ENCODE results near the gene RAB3IL1.

RAB3IL1 gene

GRCh38 chr11:61919705-61920631 lies 2.6 kb upstream of the RAB3IL1 start:
- DNase-seq = no peak

- DNase-seq = no peak
Observed at GRCh38 chr11:61918938-61919704, 1.8 kb upstream of the RAB3IL1 start.

DNA sequence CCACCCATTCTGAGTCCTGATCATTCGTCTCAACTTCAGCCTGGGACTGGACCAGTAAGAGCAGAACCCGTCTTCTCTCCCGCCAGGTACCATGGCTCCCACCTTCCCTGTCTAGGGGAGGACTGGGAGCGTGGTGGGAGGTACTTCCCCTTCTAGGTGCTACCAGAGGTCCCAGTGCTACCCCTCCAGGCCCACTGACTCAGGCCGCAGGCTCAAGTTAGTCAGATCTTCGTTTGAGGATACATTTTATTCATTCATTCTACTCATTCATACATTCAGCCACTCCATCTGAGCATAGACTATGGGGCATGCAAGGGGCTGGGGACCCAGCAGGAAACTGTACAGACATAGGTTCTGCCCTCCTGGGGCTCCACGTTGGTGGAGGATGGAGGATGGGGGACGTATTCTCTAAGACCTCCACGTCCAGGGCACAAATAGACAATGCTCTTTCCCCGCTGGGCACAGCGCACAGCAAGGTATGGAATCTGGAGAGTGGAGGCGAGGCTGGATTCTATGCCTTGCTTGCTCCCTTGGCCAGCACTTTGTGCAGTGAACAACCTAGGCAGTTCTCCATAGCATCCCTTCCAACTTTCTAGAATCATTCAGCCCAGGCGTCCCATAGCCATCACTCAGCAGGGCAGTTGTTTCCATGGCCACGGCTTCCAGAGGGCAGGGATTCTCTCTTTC lies 1.0 kb upstream of the RAB3IL1 start:
- no peak for DNase-seq

GRCh38 chr11:61916737-61917333 lies 531 bp downstream of the RAB3IL1 start:
- DNase-seq = peak in 1 of 56 donors; percentile 59

DNA sequence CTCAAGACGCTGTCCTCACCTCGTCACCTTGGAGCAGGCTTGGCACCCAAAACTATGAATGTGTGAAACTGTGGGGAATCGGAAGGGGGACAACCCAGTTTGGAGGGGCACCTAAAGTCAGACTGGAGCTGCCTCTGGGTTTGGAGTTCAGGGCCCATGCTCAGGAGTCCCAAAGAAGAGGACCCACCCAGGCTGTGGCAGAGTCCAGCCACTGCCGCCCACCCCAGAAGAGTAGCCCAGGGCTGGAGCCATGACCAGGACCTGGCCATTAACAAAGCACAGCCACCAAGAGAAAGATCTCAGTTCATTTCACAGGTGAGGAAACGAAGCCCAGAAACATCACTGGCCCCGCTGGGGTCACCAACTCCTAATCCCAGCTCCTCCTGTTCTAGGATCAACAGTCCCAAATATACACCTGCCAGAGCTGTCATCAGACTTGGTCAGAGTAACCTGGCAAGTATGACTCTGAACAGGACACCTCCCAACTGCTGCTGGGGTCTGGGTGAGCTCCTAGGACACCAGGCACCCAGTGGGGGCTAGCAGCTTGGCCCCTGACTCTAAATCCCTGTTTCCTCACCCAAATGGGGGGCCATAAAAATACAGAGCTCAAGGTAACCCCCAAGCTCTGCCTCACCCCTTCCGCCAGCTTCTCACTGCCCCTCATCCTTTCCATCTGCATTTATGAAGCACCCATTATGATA lies 2.7 kb downstream of the RAB3IL1 start:
- DNase-seq = no peak

GRCh38 chr11:61913699-61914395 lies 3.5 kb downstream of the RAB3IL1 start:
- DNase-seq = no peak

GRCh38 chr11:61912991-61913698 lies 4.2 kb downstream of the RAB3IL1 start:
- DNase-seq = no peak

DNA sequence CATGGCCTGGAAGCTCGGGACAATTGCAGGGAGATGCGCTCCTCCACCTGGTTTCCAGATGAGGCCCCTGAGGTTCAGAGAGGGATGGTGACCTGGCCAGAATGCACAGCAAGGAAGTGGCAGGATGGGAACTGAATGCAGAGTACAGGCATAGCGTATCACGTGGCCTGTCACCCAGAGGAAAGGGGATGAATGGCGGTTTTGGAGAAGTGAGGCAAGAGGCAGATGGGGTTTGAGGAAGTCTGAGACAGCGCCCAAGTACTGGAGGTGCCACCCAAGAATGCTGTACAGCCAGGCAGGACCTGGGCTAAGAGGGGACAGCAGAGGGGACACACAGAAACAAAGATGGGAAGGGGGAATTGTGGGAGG lies 4.9 kb downstream of the RAB3IL1 start:
- peak in 5 of 56 donors; percentile 18 to 38 (median 24) for DNase-seq

- DNase-seq = no peak
Observed at GRCh38 chr11:61911701-61912529, 5.5 kb downstream of the RAB3IL1 start.

DNA sequence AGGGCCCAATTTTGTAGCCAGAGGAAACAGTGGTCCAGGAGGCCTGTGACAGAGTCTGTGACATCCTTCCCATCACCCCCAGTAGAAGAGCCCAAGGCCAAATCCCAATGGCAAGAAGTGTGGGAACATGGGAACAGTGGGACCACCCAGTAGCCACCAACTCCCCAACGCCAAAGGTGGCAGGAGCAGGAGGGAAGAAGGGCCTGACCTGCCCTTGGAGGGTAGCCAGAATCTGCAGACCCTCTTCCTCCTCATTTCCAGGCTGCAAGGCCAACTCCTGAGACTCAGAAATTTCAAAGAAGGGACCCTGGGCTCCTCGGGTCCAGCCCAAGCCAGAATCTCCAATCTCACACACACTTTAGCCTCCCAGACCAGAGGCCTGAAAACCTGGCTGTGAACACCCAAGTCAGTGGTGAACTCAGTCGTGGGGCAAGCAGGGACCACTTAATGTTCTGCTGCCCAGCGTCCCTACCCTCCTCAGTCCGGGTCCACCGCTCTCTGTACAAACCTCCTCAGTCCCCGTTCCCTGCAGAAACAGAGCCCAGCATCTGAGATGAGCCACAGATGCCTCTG lies 6.2 kb downstream of the RAB3IL1 start:
- no peak for DNase-seq

- DNase-seq = no peak
Observed at GRCh38 chr11:61910187-61911127, 6.9 kb downstream of the RAB3IL1 start.

DNA sequence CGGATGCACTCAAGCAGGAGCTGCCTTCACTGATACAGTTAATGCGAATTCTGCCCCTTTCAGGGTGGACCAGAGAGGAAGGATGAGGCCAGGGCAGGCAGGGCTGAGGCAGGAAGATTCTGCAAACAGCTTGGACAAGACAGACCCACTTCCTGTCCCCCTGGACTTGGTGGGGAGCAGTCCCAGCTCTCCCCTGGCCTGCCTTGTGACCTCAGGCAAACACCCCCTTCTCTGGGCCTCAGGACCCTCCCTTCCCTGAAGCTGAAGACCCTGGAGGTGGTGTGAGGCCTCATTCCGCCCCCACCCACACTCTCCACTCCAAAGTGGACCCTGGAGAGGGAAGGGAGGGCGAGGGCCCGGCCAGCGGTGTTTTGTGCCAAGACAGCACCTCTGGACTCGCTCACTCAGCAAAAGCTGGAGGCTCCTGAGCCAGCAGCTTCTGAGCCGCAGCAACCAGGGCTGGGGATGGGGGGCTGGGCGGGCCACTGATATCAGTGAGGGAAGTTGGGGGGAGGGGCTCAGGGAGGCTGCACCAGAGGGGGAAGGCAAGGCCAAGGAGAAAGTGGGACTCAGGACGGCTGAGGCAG lies 8.5 kb downstream of the RAB3IL1 start:
- peak in 19 of 56 donors; percentile 11 to 47 (median 30) for DNase-seq

DNA sequence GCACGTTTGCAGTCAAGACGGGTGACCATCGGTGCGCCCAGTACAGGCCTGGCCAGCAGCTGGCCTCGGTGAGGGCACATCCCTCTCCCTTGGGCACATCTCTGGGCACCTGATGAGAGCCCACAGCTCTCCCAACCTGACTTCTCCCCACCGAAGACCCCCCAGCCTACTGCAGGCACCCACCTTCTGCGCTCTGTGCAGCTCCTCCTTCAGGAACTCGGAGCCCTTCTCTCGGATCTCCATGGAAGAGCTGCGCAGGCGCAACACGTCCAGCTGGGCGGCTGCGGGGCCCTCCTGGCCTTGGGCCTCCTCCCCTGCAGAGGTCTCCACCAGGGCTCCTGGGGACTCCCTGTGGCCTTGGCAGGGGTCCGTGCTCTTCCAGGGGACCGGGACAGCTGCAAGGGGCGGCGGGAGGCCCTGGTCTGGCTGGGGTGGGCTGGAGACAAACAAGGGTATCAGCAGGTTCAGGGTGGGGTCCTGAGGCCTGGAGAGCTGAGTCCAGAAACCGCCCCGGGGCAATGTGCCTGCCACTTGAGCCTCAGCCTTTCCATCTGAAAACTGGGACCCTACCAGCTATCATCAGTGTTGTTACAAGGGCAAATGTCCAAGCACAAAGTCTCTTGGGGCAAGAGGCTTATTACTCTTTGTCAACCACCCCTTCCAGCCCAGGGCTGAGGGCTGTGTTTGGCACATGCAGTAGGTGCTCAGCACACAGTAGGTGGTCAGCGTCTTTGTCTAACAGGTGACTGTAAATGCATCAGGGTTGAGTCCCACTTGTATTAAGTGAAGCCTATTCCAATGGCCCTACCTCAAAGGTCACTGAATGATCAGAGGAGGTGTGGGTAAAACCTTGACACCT lies 9.3 kb downstream of the RAB3IL1 start:
- no peak for DNase-seq

GRCh38 chr11:61907282-61907681 lies 10.1 kb downstream of the RAB3IL1 start:
- no peak for DNase-seq

- no peak for DNase-seq
Observed at GRCh38 chr11:61906522-61906909, 10.8 kb downstream of the RAB3IL1 start.

All from nucleus accumbens (tissue), 56 donors.